Keratinocyte (primary cell): ENCODE data around the gene CHCHD5.

Source experiments
- EZH2 ChIP-seq: IDR thresholded peaks from one replicate; pipeline ENCODE4 v1.6.1; 2012; ENCODE audit warnings: inconsistent platforms, mild to moderate bottlenecking, low read length, moderate library complexity
- TF ChIP-seq, protein P1 (sequence below), 3 experiments: IDR thresholded peaks in 1 of 3; conservative IDR thresholded peaks in 1 of 3; optimal IDR thresholded peaks in 1 of 3; 2 replicates in 2 of 3; 3 replicates in 1 of 3; pipeline versions ENCODE3 to v1.5.1; 2011; ENCODE audit warnings: low read length in 3 of 3, mild to moderate bottlenecking in 3 of 3, moderate library complexity in 2 of 3, control low read depth in 1 of 3, inconsistent platforms in 1 of 3; ENCODE audit not compliant: insufficient read depth in 2 of 3; ENCODE audit errors: extremely low read depth in 1 of 3

DNA sequence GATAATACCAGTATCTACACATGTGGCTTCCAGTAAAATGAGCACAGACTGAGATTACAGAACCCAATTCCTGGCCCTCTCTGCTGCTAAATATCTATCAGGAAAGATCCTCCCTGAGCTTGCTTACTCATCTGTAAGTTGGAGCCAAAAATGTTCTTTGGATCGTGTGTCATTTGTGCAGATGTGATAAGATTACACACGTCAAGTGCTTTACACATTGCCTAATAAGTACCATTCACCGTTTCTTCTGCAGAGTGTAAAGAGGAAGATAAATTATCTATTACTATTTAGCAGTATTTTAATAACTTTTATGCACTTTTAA lies 38.1 kb downstream of the CHCHD5 start:
- TF ChIP-seq, protein P1, sequence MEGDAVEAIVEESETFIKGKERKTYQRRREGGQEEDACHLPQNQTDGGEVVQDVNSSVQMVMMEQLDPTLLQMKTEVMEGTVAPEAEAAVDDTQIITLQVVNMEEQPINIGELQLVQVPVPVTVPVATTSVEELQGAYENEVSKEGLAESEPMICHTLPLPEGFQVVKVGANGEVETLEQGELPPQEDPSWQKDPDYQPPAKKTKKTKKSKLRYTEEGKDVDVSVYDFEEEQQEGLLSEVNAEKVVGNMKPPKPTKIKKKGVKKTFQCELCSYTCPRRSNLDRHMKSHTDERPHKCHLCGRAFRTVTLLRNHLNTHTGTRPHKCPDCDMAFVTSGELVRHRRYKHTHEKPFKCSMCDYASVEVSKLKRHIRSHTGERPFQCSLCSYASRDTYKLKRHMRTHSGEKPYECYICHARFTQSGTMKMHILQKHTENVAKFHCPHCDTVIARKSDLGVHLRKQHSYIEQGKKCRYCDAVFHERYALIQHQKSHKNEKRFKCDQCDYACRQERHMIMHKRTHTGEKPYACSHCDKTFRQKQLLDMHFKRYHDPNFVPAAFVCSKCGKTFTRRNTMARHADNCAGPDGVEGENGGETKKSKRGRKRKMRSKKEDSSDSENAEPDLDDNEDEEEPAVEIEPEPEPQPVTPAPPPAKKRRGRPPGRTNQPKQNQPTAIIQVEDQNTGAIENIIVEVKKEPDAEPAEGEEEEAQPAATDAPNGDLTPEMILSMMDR (optimal IDR thresholded peaks at IDR 0.05 in 1 of 3, IDR thresholded peaks at IDR 0.05 in 1 of 3, conservative IDR thresholded peaks at IDR 0.05 in 1 of 3; ENCODE audit: extremely low read depth in 1 of 3, insufficient read depth in 2 of 3, low read length in 3 of 3) = no peak
- no peak for TF ChIP-seq EZH2
